Large intestine (tissue), 3 donors: ENCODE data around the gene QSOX2. TPM values are rescaled to one million over a fixed set of nuclear protein-coding genes. Genes with fewer than 3 reads are reported as not detected.

Source experiments
- DNase-seq, 2 donors: peaks; one replicate each; pipeline versions ENCODE4 v3.0.0 to v3.0.0-alpha.2; 2013
- H3K27ac ChIP-seq: one replicate; pipeline ENCODE4 v1.5.1; 2013; ENCODE audit warnings: low read length
- H3K27me3 ChIP-seq: 2 replicates; pipeline ENCODE4 v1.6.1; 2013; ENCODE audit warnings: low read length; ENCODE audit not compliant: control insufficient read depth, insufficient read depth
- H3K36me3 ChIP-seq: 2 replicates; pipeline ENCODE4 v1.6.1; 2013; ENCODE audit warnings: low read length; ENCODE audit not compliant: control insufficient read depth, insufficient read depth
- H3K4me1 ChIP-seq: one replicate; pipeline ENCODE4 v1.6.1; 2013; ENCODE audit warnings: low read length; ENCODE audit not compliant: control insufficient read depth, insufficient read depth
- H3K4me3 ChIP-seq: one replicate; pipeline ENCODE4 v1.5.1; 2013; ENCODE audit warnings: low read length
- H3K9me3 ChIP-seq: one replicate; pipeline ENCODE4 v1.6.1; 2013; ENCODE audit warnings: mild to moderate bottlenecking, low read depth, low read length, moderate library complexity; ENCODE audit not compliant: control insufficient read depth
- WGBS: methylation state at CpG from one replicate; pipeline ENCODE4 v1.1.5; 2013; ENCODE audit warnings: low lambda C conversion rate; ENCODE audit not compliant: insufficient coverage; 5-methylcytosine and 5-hydroxymethylcytosine counted together
- polyA plus RNA-seq: library from polyadenylated mRNA; unstranded; fragments of 120-200 nt; gene quantifications from one replicate; pipeline ENCODE4 v1.2.1, GENCODE V29; 2013

QSOX2 gene
- polyA plus RNA-seq, 1 donor: 11.9 TPM

GRCh38 chr9:136185596-136186366 is 59.8 kb downstream of the QSOX2 start:
- no peaks in the 10 kb centered on the region for H3K9me3 ChIP-seq
- no peak for DNase-seq
- WGBS: no CpG with 5 or more reads among the region's 32 CpGs
- H3K36me3 ChIP-seq: no peaks in the 10 kb centered on the region
- H3K4me3 ChIP-seq: no peak overlapping the region
- peaks cover 28% of the 10 kb centered on the region for H3K27me3 ChIP-seq
- H3K27ac ChIP-seq: no peak overlapping the region
- H3K4me1 ChIP-seq: peaks cover 12% of the 10 kb centered on the region

GRCh38 chr9:136185066-136185465 is 60.5 kb downstream of the QSOX2 start:
- Histone ChIP-seq H3K4me3 (no peak overlapping the region), H3K4me1 (peaks cover 12% of the 10 kb centered on the region), H3K27me3 (peaks cover 21% of the 10 kb centered on the region), H3K27ac (no peak overlapping the region), H3K36me3 (no peaks in the 10 kb centered on the region), H3K9me3 (no peaks in the 10 kb centered on the region)
- WGBS: no CpG with 5 or more reads among the region's 19 CpGs
- DNase-seq: no peak

GRCh38 chr9:136182850-136183422 is 62.7 kb downstream of the QSOX2 start:
- Histone ChIP-seq H3K4me1 (peaks cover 11% of the 10 kb centered on the region), H3K36me3 (no peaks in the 10 kb centered on the region), H3K4me3 (no peak overlapping the region), H3K27ac (no peak overlapping the region), H3K27me3 (peaks cover 7% of the 10 kb centered on the region), H3K9me3 (no peaks in the 10 kb centered on the region)
- no CpG with 5 or more reads among the region's 18 CpGs for WGBS
- DNase-seq: no peak

GRCh38 chr9:136182420-136182787 is 63.2 kb downstream of the QSOX2 start:
- Histone ChIP-seq H3K27me3 (peaks cover 1% of the 10 kb centered on the region), H3K4me1 (peaks cover 11% of the 10 kb centered on the region), H3K36me3 (no peaks in the 10 kb centered on the region), H3K27ac (no peak overlapping the region), H3K9me3 (no peaks in the 10 kb centered on the region), H3K4me3 (no peak overlapping the region)
- peak in 1 of 2 donors; percentile 30 for DNase-seq
- WGBS: no CpG with 5 or more reads among the region's 14 CpGs

- no peak overlapping the region for H3K4me3 ChIP-seq
- H3K27ac ChIP-seq: no peak overlapping the region
- H3K9me3 ChIP-seq: no peaks in the 10 kb centered on the region
- no CpG with 5 or more reads among the region's 8 CpGs for WGBS
- H3K4me1 ChIP-seq: peaks cover 11% of the 10 kb centered on the region
- H3K27me3 ChIP-seq: no peaks in the 10 kb centered on the region
- DNase-seq: peak in 1 of 2 donors; percentile 17
- no peaks in the 10 kb centered on the region for H3K36me3 ChIP-seq
Measured at GRCh38 chr9:136181784-136182419, 63.7 kb downstream of the QSOX2 start.

- WGBS: no CpG with 5 or more reads among the region's 11 CpGs
- no peaks in the 10 kb centered on the region for H3K36me3 ChIP-seq
- no peak for DNase-seq
- no peak overlapping the region for H3K4me3 ChIP-seq
- no peaks in the 10 kb centered on the region for H3K9me3 ChIP-seq
- H3K4me1 ChIP-seq: peaks cover 11% of the 10 kb centered on the region
- no peaks in the 10 kb centered on the region for H3K27me3 ChIP-seq
- H3K27ac ChIP-seq: no peak overlapping the region
Measured at GRCh38 chr9:136180586-136180985, 65.0 kb downstream of the QSOX2 start.

- H3K4me1 ChIP-seq: peaks cover 11% of the 10 kb centered on the region
- WGBS: no CpG with 5 or more reads among the region's 13 CpGs
- DNase-seq: no peak
- H3K27me3 ChIP-seq: no peaks in the 10 kb centered on the region
- H3K9me3 ChIP-seq: no peaks in the 10 kb centered on the region
- no peaks in the 10 kb centered on the region for H3K36me3 ChIP-seq
- no peak overlapping the region for H3K27ac ChIP-seq
- no peak overlapping the region for H3K4me3 ChIP-seq
Measured at GRCh38 chr9:136179761-136180160, 65.9 kb downstream of the QSOX2 start.

GRCh38 chr9:136179101-136179616 is 66.5 kb downstream of the QSOX2 start:
- no peak overlapping the region for H3K27ac ChIP-seq
- peaks cover 11% of the 10 kb centered on the region for H3K4me1 ChIP-seq
- H3K36me3 ChIP-seq: no peaks in the 10 kb centered on the region
- H3K4me3 ChIP-seq: no peak overlapping the region
- no peaks in the 10 kb centered on the region for H3K9me3 ChIP-seq
- no peaks in the 10 kb centered on the region for H3K27me3 ChIP-seq
- peak in 1 of 2 donors; percentile 15 for DNase-seq
- 14% methylated on average over 1 of the region's 12 CpGs for WGBS

- WGBS: no CpG with 5 or more reads among the region's 8 CpGs
- Histone ChIP-seq H3K4me1 (peaks cover 11% of the 10 kb centered on the region), H3K36me3 (no peaks in the 10 kb centered on the region), H3K27ac (no peak overlapping the region), H3K9me3 (no peaks in the 10 kb centered on the region), H3K4me3 (no peak overlapping the region), H3K27me3 (no peaks in the 10 kb centered on the region)
- peak in 1 of 2 donors; percentile 27 for DNase-seq
Measured at GRCh38 chr9:136178773-136179075, 66.9 kb downstream of the QSOX2 start.

GRCh38 chr9:136178061-136178772 is 67.4 kb downstream of the QSOX2 start:
- Histone ChIP-seq H3K36me3 (no peaks in the 10 kb centered on the region), H3K4me1 (peaks cover 11% of the 10 kb centered on the region), H3K27ac (no peak overlapping the region), H3K4me3 (no peak overlapping the region), H3K27me3 (no peaks in the 10 kb centered on the region), H3K9me3 (no peaks in the 10 kb centered on the region)
- DNase-seq: no peak
- no CpG with 5 or more reads among the region's 21 CpGs for WGBS
